Measurements from ENCODE around the gene BUD13. TPM values are rescaled to one million over a fixed set of nuclear protein-coding genes. Genes with fewer than 3 reads are reported as not detected.
"Not testable (repeated sequence)": the region's sequence is repeated elsewhere in the genome, so short reads cannot be mapped to it uniquely, and the experiment has no call there.

BUD13 gene
- polyA plus RNA-seq, 2 of the 4 experiments (the other 2 are of a cell fraction), result 9.8 to 16.2 TPM

GRCh38 chr11:116801662-116802061 is 28.9 kb upstream of the BUD13 start:
- H3K27ac ChIP-seq; H3K9me3 ChIP-seq; H3K4me2 ChIP-seq; H3K4me3 ChIP-seq; H3K4me1 ChIP-seq; DNase-seq (ENCODE audit: low read depth in 1 of 2, low spot score in 1 of 2); POLR2A ChIA-PET; ATAC-seq; FAIRE-seq: not testable (repeated sequence)
- CTCF ChIA-PET, result interaction anchor here (1.0 to 1.4 kb wide), 2 partner anchors 11 to 12 kb away, joined by 3 to 5 read pairs; partner anchors contain the start of gene APOA5

DNA sequence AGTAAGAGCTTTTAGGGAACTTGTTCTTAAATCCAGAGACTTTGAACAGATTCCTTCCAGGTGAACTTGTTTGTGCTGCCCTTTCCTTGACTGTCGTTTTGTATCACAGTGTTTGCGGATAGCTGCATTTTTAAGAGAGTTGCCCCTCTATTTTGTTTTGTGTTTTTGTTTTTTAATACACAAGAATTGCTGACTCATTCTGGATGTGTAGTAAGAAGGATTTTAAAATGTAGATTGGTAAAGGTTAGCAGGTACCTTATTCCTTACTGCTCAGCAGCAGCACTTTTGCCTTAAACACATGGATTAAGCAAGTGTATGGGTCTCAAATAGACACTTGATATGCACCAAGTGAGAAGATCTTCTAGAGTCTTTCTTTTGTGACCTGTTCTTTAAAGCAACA is 27.8 kb upstream of the BUD13 start:
- ChIA-PET POLR2A (no interaction called here), CTCF (interaction anchor here (0.9 to 1.5 kb wide), 2 partner anchors 10 to 306 kb away, joined by 6 to 9 read pairs; partner anchors contain the start of gene APOA5)
- H3K4me2 ChIP-seq, result no peak overlapping the region
- no peaks in the 10 kb centered on the region for H3K9me3 ChIP-seq
- no peak overlapping the region for H3K4me3 ChIP-seq
- ATAC-seq (no peak), FAIRE-seq (no peak), DNase-seq (ENCODE audit: low read depth in 1 of 2, low spot score in 1 of 2) (no peak)
- no peak overlapping the region for H3K27ac ChIP-seq
- 0 out of 3 replicates have a peak, but pooled peaks cover 3% of the 10 kb centered on the region for H3K4me1 ChIP-seq
- TF ChIP-seq FOXS1 (CRISPR knock-in tag; IDR thresholded peaks at IDR 0.05), result no peak
- no peak for TF ChIP-seq PBX3 (IDR thresholded peaks at IDR 0.05)
- peak; percentile 76 for TF ChIP-seq MAFK (IDR thresholded peaks at IDR 0.05; ENCODE audit: partially characterized antibody)
- TF ChIP-seq, protein P1, sequence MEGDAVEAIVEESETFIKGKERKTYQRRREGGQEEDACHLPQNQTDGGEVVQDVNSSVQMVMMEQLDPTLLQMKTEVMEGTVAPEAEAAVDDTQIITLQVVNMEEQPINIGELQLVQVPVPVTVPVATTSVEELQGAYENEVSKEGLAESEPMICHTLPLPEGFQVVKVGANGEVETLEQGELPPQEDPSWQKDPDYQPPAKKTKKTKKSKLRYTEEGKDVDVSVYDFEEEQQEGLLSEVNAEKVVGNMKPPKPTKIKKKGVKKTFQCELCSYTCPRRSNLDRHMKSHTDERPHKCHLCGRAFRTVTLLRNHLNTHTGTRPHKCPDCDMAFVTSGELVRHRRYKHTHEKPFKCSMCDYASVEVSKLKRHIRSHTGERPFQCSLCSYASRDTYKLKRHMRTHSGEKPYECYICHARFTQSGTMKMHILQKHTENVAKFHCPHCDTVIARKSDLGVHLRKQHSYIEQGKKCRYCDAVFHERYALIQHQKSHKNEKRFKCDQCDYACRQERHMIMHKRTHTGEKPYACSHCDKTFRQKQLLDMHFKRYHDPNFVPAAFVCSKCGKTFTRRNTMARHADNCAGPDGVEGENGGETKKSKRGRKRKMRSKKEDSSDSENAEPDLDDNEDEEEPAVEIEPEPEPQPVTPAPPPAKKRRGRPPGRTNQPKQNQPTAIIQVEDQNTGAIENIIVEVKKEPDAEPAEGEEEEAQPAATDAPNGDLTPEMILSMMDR (IDR thresholded peaks at IDR 0.05), result no peak
- TF ChIP-seq KDM5A (IDR thresholded peaks at IDR 0.05), result no peak
- TF ChIP-seq HES2 (IDR thresholded peaks at IDR 0.05), result no peak
- TF ChIP-seq MYC (IDR thresholded peaks at IDR 0.05; ENCODE audit: borderline replicate concordance, low read length), result no peak
- no peak for TF ChIP-seq EHMT2 (IDR thresholded peaks at IDR 0.05; ENCODE audit: low read depth)
- no peak for TF ChIP-seq HEYL (CRISPR knock-in tag; IDR thresholded peaks at IDR 0.05)
- peak; percentile 46; the same call in 1 of the 2 replicates for TF ChIP-seq NFE2L2 (conservative IDR thresholded peaks at IDR 0.05; ENCODE audit: low read length)
- no peak for TF ChIP-seq EP300 (IDR thresholded peaks at IDR 0.05)
- TF ChIP-seq HOXA7 (CRISPR knock-in tag; IDR thresholded peaks at IDR 0.05), result no peak
- 98% methylated on average over 2 of the region's 2 CpGs for WGBS (ENCODE audit: missing lambda C conversion rate)

GRCh38 chr11:116798368-116798767 is 25.6 kb upstream of the BUD13 start:
- Histone ChIP-seq H3K4me3 (no peak overlapping the region), H3K9me3 (no peaks in the 10 kb centered on the region), H3K27ac (no peak overlapping the region), H3K4me2 (no peak overlapping the region), H3K4me1 (0 out of 3 replicates have a peak, but pooled peaks cover 3% of the 10 kb centered on the region)
- CTCF ChIA-PET, result interaction anchor here (1.2 kb wide), 1 partner anchor 23 kb away, joined by 3 read pairs; no protein-coding TSS in a partner anchor
- FAIRE-seq (no peak), ATAC-seq (no peak), DNase-seq (ENCODE audit: low read depth in 1 of 2, low spot score in 1 of 2) (no peak)
- WGBS (ENCODE audit: missing lambda C conversion rate), result 82% methylated on average over 5 of the region's 5 CpGs
- TF ChIP-seq KDM5A (IDR thresholded peaks at IDR 0.05), result no peak
- no peak for TF ChIP-seq HOXA7 (CRISPR knock-in tag; IDR thresholded peaks at IDR 0.05)
- TF ChIP-seq CEBPB (IDR thresholded peaks at IDR 0.05), result no peak
- TF ChIP-seq, protein P1 (IDR thresholded peaks at IDR 0.05), result no peak
- TF ChIP-seq SMC3 (IDR thresholded peaks at IDR 0.05), result no peak
- TF ChIP-seq RAD21 (conservative IDR thresholded peaks at IDR 0.05 in 1 of 2, IDR thresholded peaks at IDR 0.05 in 1 of 2), result no peak
- no peak for TF ChIP-seq NPAS2 (CRISPR knock-in tag; IDR thresholded peaks at IDR 0.05; ENCODE audit: borderline replicate concordance)
- no peak for TF ChIP-seq KDM1A (IDR thresholded peaks at IDR 0.05; ENCODE audit: low read depth)
- TF ChIP-seq EHMT2 (IDR thresholded peaks at IDR 0.05; ENCODE audit: low read depth), result no peak
- TF ChIP-seq POLR2AphosphoS2 (conservative IDR thresholded peaks at IDR 0.05; ENCODE audit: low read length), result no peak
- TF ChIP-seq PHF8 (IDR thresholded peaks at IDR 0.05; ENCODE audit: borderline replicate concordance, low read depth), result no peak
- no peak for TF ChIP-seq EP300 (IDR thresholded peaks at IDR 0.05)
- TF ChIP-seq ATOH8 (CRISPR knock-in tag; IDR thresholded peaks at IDR 0.05; ENCODE audit: low read depth), result no peak
- TF ChIP-seq FOSB (CRISPR knock-in tag; IDR thresholded peaks at IDR 0.05), result no peak
- TF ChIP-seq MAZ (IDR thresholded peaks at IDR 0.05; ENCODE audit: borderline replicate concordance, low read depth, low read length), result no peak
- no peak for TF ChIP-seq ZSCAN20 (CRISPR knock-in tag; IDR thresholded peaks at IDR 0.05)
- TF ChIP-seq RFX5 (IDR thresholded peaks at IDR 0.05), result no peak
- no peak for TF ChIP-seq MAX (IDR thresholded peaks at IDR 0.05)
- TF ChIP-seq PBX3 (IDR thresholded peaks at IDR 0.05), result no peak
- POLR2A ChIA-PET, result no interaction called here
